HG02840 (cell line): Measurements from ENCODE around the gene TMEM273.

ENCODE experiments used
- ATAC-seq: cut with Tn5 transposase; IDR thresholded peaks from one replicate; pipeline ENCODE4 v1.9.1; 2021; ENCODE audit warnings: mild to moderate bottlenecking, moderate library complexity, moderate number of reproducible peaks; ENCODE audit not compliant: unreplicated experiment, low FRiP score

The TMEM273 gene

DNA sequence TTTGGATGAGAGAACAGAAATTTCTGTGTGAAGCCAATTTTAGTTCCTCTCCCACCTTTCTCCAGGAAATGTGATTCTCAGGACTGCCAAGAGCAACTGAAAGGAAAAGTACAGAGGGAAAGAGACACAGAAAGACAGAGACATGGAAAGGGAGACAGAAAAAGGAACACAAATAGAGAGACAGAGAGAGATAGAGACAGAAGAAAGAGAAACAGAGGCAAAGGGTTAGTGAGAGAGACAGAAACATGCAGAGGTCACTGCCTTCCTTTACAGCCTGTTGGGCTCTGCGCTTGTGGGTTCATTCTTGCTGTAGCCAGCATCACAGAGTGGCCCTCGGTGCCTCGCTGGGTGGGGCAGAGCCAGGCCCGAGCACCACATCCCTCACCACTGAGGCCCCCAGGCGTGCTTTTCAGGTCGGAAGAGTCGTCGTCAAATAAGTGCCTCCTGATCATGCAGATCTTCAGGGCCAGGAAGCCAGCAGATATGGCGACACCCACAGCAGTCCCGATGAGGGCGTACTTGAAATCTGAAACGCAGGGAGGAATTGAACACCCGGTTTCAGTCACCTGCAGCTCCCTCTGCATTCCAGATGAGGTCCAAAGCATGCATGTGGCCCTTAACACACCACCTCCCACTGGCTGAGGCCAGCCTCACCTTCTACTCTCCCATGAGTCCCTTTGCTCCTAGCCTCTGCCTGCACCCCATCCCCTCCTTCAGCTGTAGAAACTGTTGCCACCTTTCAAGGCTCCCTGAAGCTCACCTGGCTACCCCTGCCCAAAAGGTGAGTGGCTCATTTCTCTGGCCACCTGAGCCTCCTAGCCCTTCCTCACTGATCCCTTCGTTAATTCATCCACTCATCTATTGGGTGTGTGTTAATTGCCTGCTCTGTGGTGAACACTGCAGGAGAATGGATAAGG is 21.4 kb downstream of the TMEM273 start:
- ATAC-seq, result no peak

DNA sequence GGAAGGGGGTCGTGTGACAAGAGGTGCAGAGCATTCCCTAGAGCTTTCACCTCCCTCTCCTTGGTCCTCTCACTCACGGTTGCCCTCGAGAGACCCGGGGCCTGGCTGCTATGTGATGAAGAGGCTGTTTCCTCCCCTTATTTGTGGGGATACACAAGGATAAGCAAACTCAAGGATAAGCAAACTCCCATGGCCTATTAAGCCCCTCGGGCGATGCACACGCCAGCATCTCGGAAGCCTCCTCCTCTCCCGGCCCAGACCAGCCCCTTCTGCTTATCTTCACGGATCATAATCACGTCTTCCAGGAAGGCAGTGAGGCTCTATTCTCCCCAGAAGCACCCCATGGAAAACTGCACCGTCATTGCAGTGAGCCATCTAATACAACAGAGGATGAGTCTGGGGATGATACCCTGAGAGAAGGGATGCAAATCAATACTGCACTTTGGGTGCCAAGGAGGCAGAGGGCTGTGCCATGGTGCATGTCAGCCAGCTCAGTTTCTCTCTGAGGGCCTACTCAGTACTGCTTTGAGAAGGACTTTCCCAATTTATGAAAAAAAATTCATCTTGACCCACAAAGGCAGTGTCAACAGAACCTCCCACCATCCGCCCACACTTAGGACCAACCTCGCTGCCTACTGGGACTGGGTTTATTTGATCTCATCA is 22.2 kb downstream of the TMEM273 start:
- ATAC-seq, result no peak

DNA sequence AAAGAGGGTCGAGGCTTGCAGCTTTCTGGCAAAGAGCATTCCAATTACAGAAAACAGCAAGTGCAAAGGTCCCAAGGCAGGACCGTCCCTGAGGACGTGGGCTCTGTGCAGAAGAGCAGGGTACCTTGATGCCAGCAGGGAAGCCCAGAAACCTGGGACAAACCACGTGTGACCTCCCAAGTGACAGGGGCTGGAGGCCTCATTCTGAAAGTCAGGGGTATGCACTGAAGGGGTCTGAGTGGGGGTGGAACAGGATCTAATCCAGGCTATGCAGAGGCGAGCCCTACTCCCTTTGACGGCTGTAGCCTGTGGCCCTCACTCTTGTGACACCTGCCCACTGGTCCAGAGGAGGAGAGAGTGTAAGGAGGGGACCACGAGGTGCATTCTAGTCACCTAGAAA is 22.9 kb downstream of the TMEM273 start:
- no peak for ATAC-seq

DNA sequence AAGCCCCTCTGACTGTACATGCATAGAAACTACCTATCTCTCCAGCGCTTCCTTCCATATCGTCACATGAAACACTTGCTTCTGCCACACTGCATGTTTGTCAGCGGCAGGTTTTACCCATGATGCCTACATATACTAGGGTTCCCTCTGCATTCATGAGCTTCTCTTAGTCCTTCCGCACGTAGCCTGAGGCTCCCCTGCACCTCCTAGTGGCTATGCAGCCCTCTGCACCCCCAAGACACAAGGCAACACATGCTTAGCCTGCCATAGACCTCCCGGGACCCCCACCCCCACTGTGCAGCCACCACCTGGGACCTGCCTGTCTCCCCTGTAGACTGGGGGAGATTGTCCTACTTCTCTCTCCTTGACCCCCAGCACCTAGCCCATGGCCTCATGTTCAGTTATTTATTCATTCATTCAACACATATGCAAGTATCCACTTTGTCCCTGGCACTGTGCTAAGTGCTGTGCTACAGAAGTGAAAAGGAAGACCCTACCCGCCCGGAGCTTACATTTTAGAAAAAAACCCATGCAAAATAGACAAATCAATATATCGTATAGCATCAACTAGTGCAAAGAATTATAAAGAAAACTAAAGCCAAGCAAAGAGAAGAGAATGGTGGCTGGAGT is 23.5 kb downstream of the TMEM273 start:
- ATAC-seq, result no peak

DNA sequence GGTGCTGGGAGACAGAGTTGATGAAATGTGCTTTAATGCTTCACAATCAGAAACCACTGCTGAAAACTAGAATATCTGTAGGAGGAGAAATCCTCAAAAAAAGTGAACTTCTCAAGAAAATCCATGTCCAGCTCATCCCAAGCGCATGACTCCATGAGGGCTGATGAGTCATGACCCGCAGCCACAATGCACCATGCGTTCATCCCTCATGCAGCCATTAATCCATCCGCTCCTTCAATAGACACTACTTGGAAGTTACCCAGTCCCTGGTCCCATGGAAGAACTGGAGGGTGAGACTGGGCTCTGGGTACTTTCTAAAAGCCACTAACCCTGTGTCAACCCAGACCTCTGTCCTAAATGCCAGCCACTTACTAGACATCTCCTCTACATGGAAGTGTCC is 24.4 kb downstream of the TMEM273 start:
- no peak for ATAC-seq

DNA sequence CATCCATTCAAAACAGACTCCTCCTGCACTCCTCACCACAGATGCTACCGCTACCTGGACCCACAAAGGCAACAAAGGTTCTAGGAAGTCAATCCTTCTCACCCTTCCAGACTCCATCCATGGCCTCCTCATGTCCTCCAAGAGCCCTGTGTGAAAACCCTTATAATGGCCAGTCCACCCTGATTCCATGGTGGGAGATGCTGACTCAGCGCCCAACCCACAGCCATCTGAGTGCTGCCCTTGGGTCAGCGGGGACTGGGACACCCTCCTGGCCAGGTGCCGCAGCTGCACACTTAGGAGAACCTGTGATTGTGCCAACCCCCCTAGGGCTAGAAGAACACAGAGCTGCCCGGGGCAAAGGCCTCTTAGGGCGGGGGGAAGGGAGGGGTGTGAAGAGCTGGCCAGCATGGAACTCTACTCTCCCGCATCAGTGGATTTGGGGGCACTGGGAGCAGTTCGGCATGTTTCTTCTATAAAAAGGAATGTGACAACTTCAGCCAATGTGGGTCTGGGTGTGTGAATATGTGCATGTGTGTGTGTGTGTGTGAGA is 25.4 kb downstream of the TMEM273 start:
- ATAC-seq, result no peak

DNA sequence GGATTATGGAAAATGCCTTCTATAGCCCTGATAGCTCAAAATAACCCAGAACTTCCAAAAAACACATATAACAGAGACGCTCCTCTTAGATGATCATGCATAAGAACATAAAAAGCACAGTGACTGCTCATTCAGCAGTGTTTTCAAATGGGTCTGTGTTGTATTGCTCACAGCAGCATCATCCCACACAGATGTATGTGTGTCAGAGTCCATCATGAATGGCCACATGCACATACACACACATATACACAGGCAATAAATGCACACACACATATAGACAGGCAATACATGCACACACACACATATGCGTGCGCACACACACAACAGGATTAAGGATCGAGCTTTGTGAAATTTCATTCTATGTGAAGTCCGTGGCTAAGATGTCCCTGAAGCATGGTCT is 26.1 kb downstream of the TMEM273 start:
- no peak for ATAC-seq

DNA sequence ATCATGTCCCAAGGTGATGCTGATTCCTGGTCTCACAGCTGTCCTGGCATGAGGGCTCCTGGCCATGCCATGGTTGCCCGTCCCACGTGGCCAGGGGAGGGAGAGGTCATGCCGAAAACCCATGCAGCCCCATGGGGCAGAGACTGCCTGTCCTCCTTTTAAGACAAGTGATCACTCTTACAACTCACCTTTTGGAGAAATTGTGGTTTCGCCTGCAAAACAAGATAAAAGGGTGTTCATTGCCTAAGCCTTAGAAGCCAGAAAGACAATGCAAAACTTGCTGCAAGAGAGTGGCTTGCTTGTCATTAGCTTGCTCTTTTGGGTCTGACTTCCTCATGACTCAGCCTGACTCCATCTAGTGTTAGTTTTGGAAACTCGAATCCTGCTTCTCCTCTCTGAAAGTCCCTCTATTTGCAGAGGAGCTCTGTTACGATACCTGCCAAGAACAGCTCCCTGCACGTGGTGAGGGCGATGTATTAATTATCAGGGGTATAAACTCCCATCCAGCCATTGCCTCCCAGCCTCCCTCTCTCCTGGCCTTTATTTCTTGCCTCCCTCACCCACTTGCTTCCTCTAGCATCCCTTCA is 26.7 kb downstream of the TMEM273 start:
- ATAC-seq, result no peak

DNA sequence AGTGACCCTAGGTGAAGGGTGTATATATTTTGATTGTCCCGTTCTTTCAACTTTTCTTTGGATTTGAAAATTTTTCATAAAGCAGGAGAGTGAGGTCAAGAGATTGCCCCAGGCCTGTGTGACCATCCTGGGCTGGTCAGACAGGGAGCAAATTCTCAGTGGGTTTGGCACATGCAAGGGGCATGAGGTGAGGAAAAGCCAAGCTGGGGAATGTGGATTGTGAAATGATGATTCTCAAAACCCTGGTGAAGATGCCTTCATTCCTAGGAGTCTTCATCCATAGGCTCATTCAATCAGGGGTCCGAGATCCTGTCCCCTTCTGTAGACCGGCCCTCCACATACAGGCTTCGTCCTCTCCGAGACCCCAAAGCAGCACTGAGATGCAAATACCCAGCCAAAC is 27.4 kb downstream of the TMEM273 start:
- ATAC-seq, result no peak

DNA sequence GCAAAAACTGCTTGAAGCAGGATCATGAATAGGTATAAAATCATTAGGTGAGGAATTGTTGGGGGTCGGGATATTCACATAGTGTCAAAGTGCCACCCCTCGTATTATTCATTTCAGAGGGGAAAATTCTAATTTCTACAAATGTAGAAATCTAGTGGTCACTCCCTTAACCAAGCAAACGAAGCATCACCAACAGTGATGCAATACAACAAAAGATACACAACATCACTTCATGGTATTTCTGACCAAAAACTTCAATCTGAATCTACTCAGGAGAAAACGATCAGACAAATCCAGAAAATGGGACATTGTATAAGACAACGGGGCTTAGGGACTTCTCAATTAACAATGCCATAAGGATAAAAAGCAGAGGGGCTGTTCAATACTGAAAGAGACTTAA is 28.1 kb downstream of the TMEM273 start:
- ATAC-seq, result no peak

DNA sequence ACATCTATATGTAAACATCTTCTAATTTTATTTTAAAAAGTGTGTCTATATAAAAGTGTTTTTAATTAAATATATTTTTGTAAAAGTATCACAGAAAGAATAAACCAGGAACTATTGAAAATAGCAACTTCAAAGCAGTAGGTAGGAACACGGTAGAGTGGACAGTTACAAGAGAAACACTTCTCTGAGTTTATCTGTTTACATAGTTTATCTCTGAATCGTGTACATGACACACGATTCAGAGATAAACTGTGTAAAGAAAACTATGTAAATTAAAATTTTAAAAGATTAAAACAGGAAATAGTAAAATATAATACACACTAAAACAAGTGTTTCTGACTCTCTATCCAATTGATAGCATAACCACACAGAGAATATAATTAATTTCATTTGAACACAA is 29.3 kb downstream of the TMEM273 start:
- ATAC-seq, result no peak

DNA sequence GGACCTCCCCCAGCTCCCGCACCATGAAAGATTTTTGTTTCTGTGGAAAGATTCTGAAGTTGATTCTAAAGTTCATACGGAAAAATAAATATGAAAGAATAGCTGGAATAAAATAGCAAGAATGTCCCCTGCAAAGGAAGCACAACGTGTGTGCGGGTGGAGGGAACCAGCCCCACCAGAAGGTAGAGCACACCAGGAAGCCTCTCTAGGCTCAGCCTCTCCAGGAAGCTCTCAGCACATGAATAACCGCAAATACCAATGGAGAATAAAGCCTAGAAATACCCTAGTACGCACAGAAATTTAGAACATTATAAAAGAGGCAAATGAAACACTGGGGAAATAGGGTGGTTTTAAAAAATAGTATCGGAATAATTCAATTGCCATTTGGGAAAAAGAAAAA is 29.8 kb downstream of the TMEM273 start:
- no peak for ATAC-seq

DNA sequence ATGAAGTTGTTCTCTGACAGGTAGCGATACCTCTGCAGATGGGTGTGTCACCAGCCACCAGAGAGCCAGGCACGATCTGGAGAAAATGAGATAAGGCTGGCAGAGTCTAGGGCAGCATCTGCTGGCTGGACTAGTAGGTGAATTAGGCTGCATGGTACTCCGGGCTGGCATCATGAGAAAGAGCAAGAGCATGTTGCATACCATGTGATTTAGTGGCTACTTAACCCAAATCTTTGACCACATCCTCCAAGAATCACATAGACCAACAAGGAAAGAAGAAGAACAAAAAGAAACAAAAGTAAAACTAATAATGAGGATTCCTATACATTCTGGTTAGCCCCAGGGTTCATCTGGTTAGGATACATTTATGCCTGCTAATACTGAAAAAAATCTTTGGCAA is 31.0 kb downstream of the TMEM273 start:
- no peak for ATAC-seq

DNA sequence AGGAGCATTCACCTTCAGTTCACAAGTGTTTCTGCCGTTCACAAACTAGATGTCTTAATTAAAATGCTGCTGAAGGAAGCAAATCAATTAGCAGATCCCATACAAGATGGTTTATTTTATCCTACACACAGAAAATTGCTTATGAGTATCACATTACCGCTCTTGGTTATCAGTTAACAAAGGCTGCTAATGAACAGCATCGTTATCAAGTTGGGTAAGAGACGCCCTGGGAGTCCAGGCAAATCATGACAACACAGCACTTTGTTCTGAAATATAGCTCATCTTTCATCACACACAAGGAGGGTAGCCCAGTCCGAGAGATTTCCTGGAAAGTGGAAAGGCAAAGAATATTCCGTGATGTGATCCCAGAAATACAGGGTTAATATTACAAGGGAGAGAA is 33.5 kb downstream of the TMEM273 start:
- ATAC-seq, result no peak

DNA sequence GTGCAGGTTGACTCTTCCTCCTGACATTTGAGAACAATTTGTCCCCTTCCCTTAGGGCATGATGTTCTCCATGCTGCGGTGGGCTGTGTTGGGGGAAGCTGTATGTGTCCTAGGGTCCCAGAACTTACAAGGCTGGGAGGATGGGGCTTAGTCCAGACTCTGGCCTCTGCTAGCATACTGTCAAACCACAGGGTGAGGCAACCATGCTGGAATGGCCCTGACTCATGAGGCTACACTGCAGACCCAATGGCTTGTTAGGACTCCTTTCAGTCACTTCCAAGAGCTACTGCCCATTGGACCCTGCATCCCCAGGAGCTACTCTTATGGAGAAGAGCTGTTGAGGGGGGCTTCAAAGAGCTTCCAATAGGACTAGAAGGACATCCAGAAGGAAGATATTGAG is 34.2 kb downstream of the TMEM273 start:
- no peak for ATAC-seq

DNA sequence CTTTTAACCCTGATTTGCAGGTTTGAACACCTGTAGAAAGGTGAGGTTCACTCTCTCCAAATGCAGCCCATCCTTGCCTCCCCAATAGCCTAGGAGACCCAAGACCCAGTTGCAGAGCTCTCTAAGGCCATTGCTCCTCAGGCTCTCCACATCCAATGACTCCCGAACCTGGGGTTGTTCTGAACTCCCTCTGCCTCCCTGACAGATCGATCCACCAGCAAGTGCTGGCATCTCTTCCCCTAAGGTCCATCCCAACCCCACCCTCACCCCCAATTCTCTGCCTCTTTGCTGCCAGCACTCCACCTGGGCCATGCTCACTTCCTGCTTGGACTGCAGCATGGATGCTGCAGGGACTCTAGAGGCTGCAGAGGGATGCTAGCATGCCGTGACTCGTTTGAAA is 35.1 kb downstream of the TMEM273 start:
- ATAC-seq, result no peak

DNA sequence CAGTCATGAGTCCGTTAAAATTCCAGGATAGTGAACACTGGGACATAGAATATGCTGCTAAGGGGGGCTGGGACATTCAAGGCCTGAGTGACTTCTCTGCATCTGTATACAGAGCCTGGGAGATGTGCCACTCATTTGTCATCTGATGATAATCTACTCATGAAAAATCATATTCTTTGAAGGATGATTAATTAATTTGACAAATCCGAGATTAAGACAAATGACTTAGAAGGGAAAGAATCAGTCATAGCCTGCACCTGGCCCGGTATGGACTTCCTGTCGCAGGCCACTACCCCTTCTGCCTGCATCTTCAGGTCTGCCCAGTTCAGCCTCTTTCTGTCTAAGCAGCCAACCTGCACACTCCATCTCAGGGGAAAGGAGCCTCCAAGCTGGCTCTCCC is 35.5 kb downstream of the TMEM273 start:
- no peak for ATAC-seq

DNA sequence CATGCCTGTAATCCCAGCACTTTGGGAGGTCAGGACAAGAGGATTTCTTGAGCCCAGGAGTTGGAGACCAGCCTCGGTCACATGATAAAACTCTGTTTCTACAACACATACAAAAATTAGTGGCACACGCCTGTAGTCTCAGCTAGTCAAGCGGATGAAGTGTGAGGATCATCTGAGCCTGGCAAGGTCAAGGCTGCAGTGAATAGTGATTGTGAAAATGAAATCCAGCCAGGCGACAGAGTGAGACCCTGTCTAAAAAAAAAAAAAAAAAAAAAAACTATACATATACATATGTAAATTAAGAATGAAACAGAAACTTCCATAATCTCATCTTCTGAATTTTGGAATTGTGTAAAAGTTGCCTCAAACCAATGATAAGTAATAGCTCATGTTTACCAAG is 36.2 kb downstream of the TMEM273 start:
- ATAC-seq, result no peak

DNA sequence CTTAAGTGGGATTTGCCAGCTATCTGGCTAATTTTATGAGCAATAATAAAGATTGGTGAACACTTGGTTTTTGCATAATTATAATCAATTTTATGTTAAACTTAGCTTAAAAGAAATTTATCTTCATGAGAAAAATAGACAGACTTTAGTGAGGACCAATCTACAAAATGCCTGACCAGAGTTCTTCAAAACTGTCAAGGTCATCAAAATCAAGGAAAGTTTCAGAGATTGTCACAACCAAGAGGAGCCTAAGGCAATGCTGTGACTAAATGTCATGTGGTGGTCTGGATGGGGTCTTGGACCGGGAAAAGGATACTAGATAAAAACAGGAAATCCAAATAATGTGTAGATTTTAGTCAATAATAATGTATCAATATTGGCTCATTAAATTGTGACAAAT is 36.7 kb downstream of the TMEM273 start:
- no peak for ATAC-seq

DNA sequence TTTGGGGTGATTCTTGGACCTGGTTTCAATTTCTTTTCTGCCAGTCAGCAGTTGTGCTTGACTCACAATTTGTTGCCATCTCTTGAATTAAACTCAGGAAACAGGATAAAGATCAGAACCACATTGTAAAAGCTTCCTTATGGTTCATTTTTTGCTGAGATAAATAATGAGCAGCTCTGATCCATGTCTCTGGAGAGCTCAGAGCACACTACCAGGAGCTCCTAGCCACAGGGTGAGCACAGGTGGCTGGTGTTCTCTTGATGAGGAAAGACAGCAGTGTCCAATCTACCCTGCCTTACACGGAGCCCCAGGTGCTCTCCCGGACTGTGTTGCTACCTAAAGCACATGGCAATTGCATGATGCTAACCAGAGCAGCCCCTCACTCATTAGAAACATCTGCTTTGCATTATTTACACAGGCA is 37.2 kb downstream of the TMEM273 start:
- ATAC-seq, result no peak

DNA sequence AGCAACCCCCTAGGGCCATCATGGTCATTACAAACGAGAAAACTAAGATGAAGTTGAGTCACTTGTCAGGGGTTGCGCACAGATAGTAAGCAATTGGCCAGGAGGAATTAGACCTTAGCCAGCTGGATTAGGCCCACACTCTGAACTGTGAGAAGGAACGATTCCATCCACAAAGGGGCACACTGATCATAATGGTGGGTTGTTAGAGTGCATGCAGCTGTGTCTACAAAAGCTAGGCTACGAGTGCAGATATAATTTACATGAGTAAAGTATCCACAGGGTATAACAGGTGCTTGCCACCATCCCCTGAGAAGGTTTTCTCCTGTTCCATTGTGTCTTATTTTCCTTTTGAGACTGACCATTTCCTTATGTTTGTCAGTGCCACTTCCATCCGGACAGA is 37.8 kb downstream of the TMEM273 start:
- ATAC-seq, result no peak
